ENCODE results near the gene SFMBT2. TPM values are rescaled to one million over a fixed set of nuclear protein-coding genes. Genes with fewer than 3 reads are reported as not detected.

The SFMBT2 gene
- total RNA-seq, 1 experiment from 2014 or later: 0.05 TPM

DNA sequence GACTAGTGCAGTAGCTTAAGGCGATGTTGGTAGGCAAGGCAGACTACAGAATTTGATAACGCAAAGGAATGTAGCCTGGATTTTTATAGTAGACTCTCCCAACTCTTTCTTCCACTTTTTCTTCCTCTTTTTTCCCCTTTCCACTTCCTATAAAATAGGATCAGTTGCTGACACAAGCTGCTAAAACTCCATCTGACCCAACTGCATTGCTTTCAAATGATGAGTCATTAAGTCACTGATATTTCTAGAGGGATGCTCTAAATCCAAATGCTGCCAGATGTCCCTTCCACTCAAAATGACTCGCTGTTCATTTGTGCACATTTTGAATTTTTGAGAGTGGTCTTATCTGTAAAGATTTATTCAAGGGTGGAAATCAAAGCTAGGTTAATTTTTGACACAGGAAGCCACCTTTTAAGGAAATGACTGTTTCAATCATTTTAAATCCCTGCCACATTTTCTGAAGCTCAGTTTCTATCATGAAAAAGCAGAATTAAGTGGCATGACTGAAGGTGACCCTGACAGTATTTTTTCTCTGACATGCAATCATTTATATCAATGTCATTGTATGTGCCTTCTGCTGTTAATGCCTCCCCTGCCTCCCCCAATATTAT lies 25.8 kb upstream of the SFMBT2 start:
- Histone ChIP-seq H3K27me3 (replicated peaks) (peaks cover 20% of the 10 kb centered on the region), H3K4me1 (replicated peaks) (no peaks in the 10 kb centered on the region), H3K27ac (no peak overlapping the region)

DNA sequence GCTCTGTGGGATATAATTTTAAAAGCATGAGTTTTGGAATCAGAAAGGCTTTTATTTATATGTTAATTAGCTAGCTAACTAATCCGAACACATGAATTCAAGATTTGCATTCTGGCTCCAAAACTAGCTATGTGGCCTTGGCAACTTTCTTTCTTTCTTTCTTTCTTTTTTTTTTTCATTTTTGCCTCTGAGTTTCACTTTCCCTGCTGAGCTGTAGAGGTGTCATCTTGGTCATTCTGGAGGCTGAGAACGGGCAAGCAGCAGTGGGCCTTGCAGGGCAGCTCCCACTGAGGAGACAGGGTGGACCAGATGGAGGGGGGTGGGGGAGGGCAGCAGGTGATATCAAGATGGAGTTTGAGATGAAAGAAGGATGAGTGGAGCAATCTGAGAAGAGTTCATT lies 24.8 kb upstream of the SFMBT2 start:
- Histone ChIP-seq H3K27ac (no peak overlapping the region), H3K4me1 (replicated peaks) (no peaks in the 10 kb centered on the region), H3K36me3 (no peaks in the 10 kb centered on the region), H3K4me3 (no peak overlapping the region), H3K9me3 (replicated peaks) (no peaks in the 10 kb centered on the region), H3K27me3 (replicated peaks) (peaks cover 20% of the 10 kb centered on the region)
- DNase-seq (ENCODE audit: low read depth in 1 of 2, low spot score in 2 of 2): no peak

More for the DNA sequence above, 25.8 kb upstream of the SFMBT2 start:
- no peaks in the 10 kb centered on the region for H3K36me3 ChIP-seq
- no peaks in the 10 kb centered on the region for H3K9me3 ChIP-seq (replicated peaks)
- no peak overlapping the region for H3K4me3 ChIP-seq
- DNase-seq (ENCODE audit: low read depth in 1 of 2, low spot score in 2 of 2): no peak

DNA sequence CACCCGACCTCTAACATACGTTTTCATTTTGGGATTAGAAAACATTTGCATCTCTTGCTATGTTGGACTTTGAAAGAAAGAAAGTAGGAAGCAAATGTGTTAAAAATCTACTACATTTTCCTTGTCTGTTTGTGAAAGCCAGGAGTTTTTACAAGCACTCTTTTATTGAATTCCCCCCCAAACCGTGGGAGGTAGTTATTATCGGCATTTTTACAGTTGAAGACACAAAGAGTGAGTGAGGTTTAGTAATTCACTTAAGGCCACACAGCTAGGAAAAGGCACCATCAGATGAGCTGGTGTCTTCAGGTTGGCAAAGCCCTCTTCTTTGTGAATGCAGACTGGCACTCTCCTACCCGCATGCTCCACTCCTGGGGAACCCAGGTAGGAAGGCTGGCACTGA lies 23.5 kb upstream of the SFMBT2 start:
- Histone ChIP-seq H3K27me3 (replicated peaks) (peaks cover 20% of the 10 kb centered on the region), H3K4me3 (no peak overlapping the region), H3K9me3 (replicated peaks) (no peaks in the 10 kb centered on the region), H3K36me3 (no peaks in the 10 kb centered on the region), H3K4me1 (replicated peaks) (no peaks in the 10 kb centered on the region), H3K27ac (no peak overlapping the region)
- DNase-seq (ENCODE audit: low read depth in 1 of 2, low spot score in 2 of 2): no peak

DNA sequence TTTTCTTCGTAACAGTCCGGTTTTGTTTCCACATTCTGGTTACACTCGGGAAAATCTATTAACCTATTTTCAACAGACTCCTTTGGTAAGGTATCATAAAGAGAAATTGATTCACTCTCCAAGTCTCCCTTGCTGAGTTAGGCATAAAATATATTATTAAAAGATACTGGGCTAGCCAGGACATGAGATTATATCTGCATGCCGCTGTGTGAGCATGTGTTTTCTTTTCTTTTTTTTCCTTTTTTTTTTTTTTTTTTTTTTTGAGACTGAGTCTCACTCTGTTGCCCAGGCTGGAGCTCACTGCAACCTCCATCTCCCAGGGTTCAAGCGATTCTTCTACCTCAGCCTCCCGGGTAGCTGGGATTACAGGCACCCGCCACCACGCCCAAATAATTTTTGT lies 23.0 kb upstream of the SFMBT2 start:
- H3K4me3 ChIP-seq: no peak overlapping the region
- no peaks in the 10 kb centered on the region for H3K4me1 ChIP-seq (replicated peaks)
- no peak for DNase-seq (ENCODE audit: low read depth in 1 of 2, low spot score in 2 of 2)
- H3K36me3 ChIP-seq: no peaks in the 10 kb centered on the region
- H3K27me3 ChIP-seq (replicated peaks): peaks cover 20% of the 10 kb centered on the region
- H3K27ac ChIP-seq: no peak overlapping the region
- no peaks in the 10 kb centered on the region for H3K9me3 ChIP-seq (replicated peaks)

DNA sequence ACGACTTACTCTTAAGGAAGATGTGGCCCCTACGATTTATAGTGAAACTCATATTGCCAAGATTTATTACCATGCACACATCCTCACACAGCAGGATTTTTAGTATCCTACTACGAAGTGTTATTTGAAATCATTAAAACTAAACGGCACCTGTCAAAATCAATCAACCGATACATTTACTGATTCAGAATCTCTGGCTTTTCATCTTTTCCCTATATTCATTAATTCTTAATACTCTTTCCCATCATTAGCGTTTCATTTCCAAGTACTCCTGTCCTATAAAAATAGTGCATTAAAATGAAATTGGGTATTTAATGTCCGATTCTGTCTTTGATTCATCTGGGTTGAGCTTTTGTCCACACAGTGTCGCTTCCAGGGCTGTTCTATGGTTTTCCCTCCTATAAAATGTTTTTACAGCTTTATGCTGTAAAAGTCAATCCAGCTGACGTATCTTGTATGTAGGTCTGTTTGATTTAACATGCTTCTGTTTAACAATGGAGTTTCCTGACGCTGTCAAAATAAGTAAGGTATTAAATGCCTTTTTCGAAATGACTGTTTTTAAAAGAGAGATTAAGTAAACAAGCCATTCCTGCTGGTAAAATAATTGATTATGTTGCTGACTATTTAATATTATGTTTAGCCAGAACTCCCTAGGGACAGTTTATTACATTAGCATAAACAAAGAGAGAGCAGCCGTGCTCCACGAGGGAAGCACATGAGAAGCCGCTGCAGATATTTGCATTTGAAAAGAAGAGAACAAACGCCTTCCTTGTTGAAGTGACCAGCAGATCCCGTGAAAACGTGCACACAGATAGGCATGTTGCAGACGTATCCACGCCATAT lies 22.3 kb upstream of the SFMBT2 start:
- H3K4me3 ChIP-seq: no peak overlapping the region
- H3K9me3 ChIP-seq (replicated peaks): no peaks in the 10 kb centered on the region
- no peak for DNase-seq (ENCODE audit: low read depth in 1 of 2, low spot score in 2 of 2)
- H3K27ac ChIP-seq: no peak overlapping the region
- no peaks in the 10 kb centered on the region for H3K36me3 ChIP-seq
- H3K4me1 ChIP-seq (replicated peaks): no peaks in the 10 kb centered on the region
- H3K27me3 ChIP-seq (replicated peaks): peaks cover 20% of the 10 kb centered on the region

DNA sequence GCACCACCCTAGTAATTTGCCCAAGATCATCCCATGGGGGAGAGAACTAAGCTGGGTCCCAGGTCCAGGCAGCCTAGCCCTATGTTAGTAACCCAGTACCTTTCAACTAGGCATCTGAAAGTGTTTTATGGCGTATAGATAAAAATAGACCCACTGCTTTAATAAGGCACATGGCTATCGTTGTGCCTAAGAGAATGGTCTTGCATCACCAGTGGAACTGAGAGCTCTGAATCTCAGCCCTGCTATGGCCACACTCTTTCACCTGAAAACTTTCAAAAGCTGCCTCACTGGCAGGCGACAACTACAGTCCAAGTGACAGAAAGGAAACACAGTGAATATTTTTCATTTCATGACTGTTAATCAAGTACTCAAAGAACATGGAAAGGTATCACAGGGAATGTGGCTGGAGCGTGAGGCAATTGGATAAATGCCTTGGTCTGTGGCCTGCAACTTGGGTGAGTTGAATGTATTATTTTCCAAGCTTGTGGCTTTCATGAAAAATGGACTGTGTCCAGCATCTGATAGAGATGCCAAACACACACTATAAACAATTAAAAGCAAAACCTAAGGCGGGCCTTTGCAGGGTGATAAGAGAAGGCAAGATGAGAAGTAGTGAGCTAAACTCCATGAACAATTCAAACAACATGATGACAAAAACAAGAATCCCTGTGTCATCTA lies 18.0 kb upstream of the SFMBT2 start:
- Histone ChIP-seq H3K4me3 (no peak overlapping the region), H3K27me3 (replicated peaks) (peaks cover 15% of the 10 kb centered on the region), H3K27ac (no peak overlapping the region), H3K36me3 (no peaks in the 10 kb centered on the region), H3K4me1 (replicated peaks) (no peaks in the 10 kb centered on the region), H3K9me3 (replicated peaks) (no peaks in the 10 kb centered on the region)
- no peak for DNase-seq (ENCODE audit: low read depth in 1 of 2, low spot score in 2 of 2)

DNA sequence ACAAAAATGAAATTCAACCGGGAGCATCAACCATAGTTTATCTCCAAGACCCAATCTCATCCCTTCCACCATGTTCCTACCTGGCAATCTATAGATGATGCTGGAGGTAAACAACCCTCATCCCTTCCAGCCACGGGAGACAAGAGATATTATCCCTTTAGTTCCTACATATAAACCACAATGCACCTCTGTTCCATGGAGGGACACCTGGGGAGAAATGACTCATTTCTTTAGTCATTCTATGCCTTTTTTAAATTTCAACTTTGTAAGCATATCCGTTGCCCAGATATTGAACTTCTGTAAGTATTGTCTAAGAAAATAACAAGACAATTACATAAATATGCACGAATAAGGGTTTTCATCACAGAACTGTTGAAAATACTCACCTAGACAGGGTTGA lies 15.5 kb upstream of the SFMBT2 start:
- Histone ChIP-seq H3K27me3 (replicated peaks) (no peaks in the 10 kb centered on the region; the same call in 1 of the 2 replicates), H3K9me3 (replicated peaks) (no peaks in the 10 kb centered on the region), H3K36me3 (no peaks in the 10 kb centered on the region), H3K27ac (no peak overlapping the region), H3K4me3 (no peak overlapping the region), H3K4me1 (replicated peaks) (no peaks in the 10 kb centered on the region)
- no peak for DNase-seq (ENCODE audit: low read depth in 1 of 2, low spot score in 2 of 2)

DNA sequence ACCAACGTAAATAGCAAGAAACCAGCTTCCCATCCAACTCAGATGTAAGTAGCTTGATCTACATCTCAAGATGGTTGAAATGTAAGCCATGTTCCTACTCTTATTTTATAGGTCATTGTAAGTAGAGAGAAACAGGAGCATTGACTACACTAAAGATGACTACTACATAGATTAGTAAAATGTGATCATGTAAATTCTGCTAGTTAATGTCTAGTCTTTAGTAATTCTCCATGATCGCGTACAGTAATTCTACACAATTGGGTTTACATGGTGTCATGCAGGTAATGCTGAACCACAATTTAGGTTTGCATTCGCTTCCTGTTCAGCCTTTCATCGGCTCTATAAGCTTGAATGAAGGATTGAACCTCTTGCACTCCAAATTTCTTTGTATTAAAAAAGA lies 14.9 kb upstream of the SFMBT2 start:
- no peaks in the 10 kb centered on the region; the same call in 1 of the 2 replicates for H3K27me3 ChIP-seq (replicated peaks)
- no peaks in the 10 kb centered on the region for H3K4me1 ChIP-seq (replicated peaks)
- H3K4me3 ChIP-seq: no peak overlapping the region
- no peaks in the 10 kb centered on the region for H3K9me3 ChIP-seq (replicated peaks)
- no peak for DNase-seq (ENCODE audit: low read depth in 1 of 2, low spot score in 2 of 2)
- no peaks in the 10 kb centered on the region for H3K36me3 ChIP-seq
- no peak overlapping the region for H3K27ac ChIP-seq

DNA sequence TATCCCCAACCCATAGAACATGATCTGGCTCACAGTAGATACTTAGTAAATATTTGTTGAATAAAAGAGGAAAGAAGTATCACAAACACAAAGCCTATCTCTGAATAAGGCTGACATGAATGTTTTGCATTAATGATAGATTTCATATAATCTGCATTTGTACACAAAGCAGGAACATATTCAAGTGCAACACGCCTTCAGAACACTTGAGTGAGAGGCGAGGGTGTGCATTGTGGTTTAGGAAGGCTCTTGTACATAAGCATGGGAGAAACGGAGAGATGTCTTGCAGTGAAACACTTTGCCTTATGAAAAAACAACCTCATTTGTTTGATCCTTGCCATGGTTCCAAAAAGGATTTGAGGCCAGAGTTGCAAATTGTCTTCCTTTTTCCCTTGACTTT lies 14.1 kb upstream of the SFMBT2 start:
- Histone ChIP-seq H3K27me3 (replicated peaks) (no peaks in the 10 kb centered on the region; the same call in 1 of the 2 replicates), H3K27ac (no peak overlapping the region), H3K36me3 (no peaks in the 10 kb centered on the region), H3K9me3 (replicated peaks) (no peaks in the 10 kb centered on the region), H3K4me1 (replicated peaks) (no peaks in the 10 kb centered on the region), H3K4me3 (no peak overlapping the region)
- DNase-seq (ENCODE audit: low read depth in 1 of 2, low spot score in 2 of 2): no peak

DNA sequence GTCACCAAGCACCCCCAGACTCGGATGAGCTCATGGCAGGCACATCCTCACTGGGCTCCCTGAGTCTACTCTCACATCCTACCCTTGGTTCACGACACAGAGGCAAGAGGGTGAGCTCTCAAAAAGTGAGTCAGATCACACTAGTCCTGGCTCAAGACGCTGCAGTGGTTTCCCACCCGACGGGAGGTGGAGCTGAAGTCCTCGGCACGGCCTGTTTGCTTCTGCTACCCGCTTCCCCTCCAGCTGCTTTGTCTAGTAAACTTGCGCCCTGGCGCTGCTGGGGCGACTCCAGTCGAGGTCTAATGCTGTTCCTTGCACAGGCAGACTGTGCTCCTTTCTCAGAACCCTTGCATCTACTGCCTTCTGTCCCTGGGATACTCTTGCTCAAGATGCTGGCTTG lies 13.5 kb upstream of the SFMBT2 start:
- H3K9me3 ChIP-seq (replicated peaks): no peaks in the 10 kb centered on the region
- no peak overlapping the region for H3K27ac ChIP-seq
- H3K27me3 ChIP-seq (replicated peaks): no peaks in the 10 kb centered on the region; the same call in 1 of the 2 replicates
- H3K36me3 ChIP-seq: no peaks in the 10 kb centered on the region
- no peak for DNase-seq (ENCODE audit: low read depth in 1 of 2, low spot score in 2 of 2)
- no peaks in the 10 kb centered on the region for H3K4me1 ChIP-seq (replicated peaks)
- no peak overlapping the region for H3K4me3 ChIP-seq

DNA sequence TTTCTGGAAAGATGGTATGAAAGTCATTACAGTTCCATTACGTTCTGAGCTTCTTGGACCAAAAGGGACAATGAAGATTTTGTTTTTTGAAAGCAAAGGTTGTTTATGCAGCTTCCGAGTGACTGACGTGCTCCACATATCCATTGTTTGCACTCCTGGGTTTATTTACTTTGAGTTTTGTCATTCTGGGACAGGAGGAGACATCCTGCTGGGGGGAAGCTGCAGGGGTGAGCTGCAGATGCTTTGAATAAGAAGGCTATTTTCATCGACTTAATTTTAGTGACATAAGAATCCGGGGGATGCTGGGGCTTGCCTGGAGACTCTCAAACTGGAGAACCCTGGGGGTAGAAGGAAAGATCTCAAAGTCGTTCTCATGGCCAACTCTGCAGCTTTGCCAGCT lies 12.7 kb upstream of the SFMBT2 start:
- no peaks in the 10 kb centered on the region for H3K4me1 ChIP-seq (replicated peaks)
- H3K4me3 ChIP-seq: no peak overlapping the region
- H3K36me3 ChIP-seq: no peaks in the 10 kb centered on the region
- H3K27me3 ChIP-seq (replicated peaks): no peaks in the 10 kb centered on the region; the same call in 1 of the 2 replicates
- DNase-seq (ENCODE audit: low read depth in 1 of 2, low spot score in 2 of 2): no peak
- H3K27ac ChIP-seq: no peak overlapping the region
- no peaks in the 10 kb centered on the region for H3K9me3 ChIP-seq (replicated peaks)

DNA sequence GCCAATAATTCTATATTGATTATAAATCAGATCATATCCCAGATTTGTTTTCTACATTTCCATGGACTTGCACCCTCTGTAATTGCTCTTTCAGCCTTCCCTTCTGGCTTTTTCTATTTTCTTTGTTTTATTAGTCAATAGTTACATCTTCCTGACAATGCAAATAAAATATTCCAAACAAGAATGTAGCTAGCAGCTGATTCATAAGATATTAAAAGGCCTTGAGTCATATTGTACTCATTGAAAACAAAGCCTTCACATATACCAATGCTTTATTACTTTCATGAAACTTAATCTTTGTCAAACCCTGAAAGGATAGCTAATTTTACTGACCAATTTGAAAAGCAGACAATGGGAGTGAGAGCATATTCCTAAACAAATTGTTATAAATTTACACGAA lies 10.7 kb upstream of the SFMBT2 start:
- Histone ChIP-seq H3K4me1 (replicated peaks) (no peaks in the 10 kb centered on the region), H3K9me3 (replicated peaks) (no peaks in the 10 kb centered on the region), H3K4me3 (no peak overlapping the region), H3K36me3 (no peaks in the 10 kb centered on the region), H3K27me3 (replicated peaks) (no peaks in the 10 kb centered on the region; the same call in 1 of the 2 replicates), H3K27ac (no peak overlapping the region)
- DNase-seq (ENCODE audit: low read depth in 1 of 2, low spot score in 2 of 2): no peak

DNA sequence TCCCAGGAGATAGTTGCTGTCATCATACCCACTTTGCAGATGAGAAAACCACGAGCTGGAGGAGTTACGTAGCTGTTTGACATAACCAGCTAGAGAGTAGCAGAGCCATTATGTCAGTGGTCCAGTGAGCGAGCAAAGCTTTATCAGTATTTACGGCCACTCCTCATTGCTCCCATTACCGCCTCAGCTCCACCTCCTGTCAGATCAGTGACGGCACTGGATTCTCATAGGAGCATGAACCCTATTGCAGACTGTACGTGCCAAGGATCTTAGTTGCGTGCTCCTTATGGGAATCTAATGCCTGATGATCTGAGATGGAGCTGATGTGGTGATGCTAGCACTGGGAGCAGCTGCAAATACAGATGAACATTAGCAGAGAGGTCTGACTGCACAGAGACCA lies 9.2 kb upstream of the SFMBT2 start:
- Histone ChIP-seq H3K27me3 (replicated peaks) (peaks cover 8% of the 10 kb centered on the region), H3K4me1 (replicated peaks) (no peaks in the 10 kb centered on the region), H3K4me3 (no peak overlapping the region), H3K27ac (no peak overlapping the region), H3K9me3 (replicated peaks) (no peaks in the 10 kb centered on the region), H3K36me3 (no peaks in the 10 kb centered on the region)
- DNase-seq (ENCODE audit: low read depth in 1 of 2, low spot score in 2 of 2): no peak

DNA sequence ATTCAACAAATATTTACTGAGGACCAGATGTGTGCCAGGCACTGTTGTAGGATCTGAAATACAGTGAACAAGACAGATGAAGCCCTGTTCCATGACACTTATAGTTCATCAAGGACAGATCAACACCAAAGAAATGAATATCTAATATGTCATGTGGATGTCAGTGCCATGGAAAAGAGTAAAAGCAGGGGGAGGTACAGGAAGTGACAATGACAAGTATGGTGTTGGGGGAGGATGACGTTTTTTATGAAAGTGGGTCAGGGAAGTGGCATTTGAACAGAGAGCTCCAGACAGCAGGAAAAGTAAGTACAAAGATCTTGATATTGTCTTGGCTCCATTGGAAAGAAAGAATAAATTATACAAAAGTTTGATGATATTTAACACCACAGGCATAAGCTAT lies 7.0 kb upstream of the SFMBT2 start:
- Histone ChIP-seq H3K4me3 (no peak overlapping the region), H3K27me3 (replicated peaks) (peaks cover 28% of the 10 kb centered on the region), H3K27ac (no peak overlapping the region), H3K4me1 (replicated peaks) (no peaks in the 10 kb centered on the region), H3K9me3 (replicated peaks) (no peaks in the 10 kb centered on the region), H3K36me3 (no peaks in the 10 kb centered on the region)
- no peak for DNase-seq (ENCODE audit: low read depth in 1 of 2, low spot score in 2 of 2)
